H1 (cell line): Measurements from ENCODE around the gene CCDC200. TPM values are rescaled to one million over a fixed set of nuclear protein-coding genes. Genes with fewer than 3 reads are reported as not detected.

ENCODE experiments used
- CREB1 ChIP-seq: IDR thresholded peaks from 2 replicates; pipeline ENCODE4 v1.6.1; 2012; ENCODE audit warnings: inconsistent platforms
- SP2 ChIP-seq: IDR thresholded peaks from 2 replicates; pipeline ENCODE4 v1.6.1; 2012; ENCODE audit warnings: mild to moderate bottlenecking, low read length, inconsistent platforms
- TAF1 ChIP-seq: IDR thresholded peaks from 2 replicates; pipeline ENCODE4 v1.6.1; 2011; ENCODE audit warnings: mild to moderate bottlenecking, low read depth, low read length
- polyA plus RNA-seq, 7 experiments: library from polyadenylated mRNA; depleted of rRNA in 3 of 7; stranded (reverse) in 5 of 7; unstranded in 2 of 7; fragments of >200 nt in 5 of 7; fragments of 200-250 nt in 2 of 7; gene quantifications; 1 replicate in 5 of 7; 2 replicates in 1 of 7; 4 replicates in 1 of 7; pipeline versions ENCODE4 v1.2.1 to v1.2.3, GENCODE V29; 2011 to 2013; ENCODE audit warnings: missing spikeins in 2 of 7, mixed read lengths in 2 of 7
- total RNA-seq: library from RNA; stranded (reverse); fragmentation: NEBNext Ultra II Directional; extraction: Animal tissue kit (Norgen Biotek cat#: 25700); gene quantifications from 2 replicates; pipeline ENCODE4 v1.2.1, GENCODE V29; 2021
- TF ChIP-seq, protein P1 (sequence below): IDR thresholded peaks from 2 replicates; pipeline ENCODE4 v1.6.1; 2011; ENCODE audit warnings: low read depth, mild to moderate bottlenecking, low read length; ENCODE audit not compliant: insufficient read depth

Gene CCDC200
- total and polyA plus RNA-seq, 2 of the 8 experiments (the other 6 are each of a cell fraction or from before 2014, with no cell fraction given) = 0.11 TPM; not detected in 1

DNA sequence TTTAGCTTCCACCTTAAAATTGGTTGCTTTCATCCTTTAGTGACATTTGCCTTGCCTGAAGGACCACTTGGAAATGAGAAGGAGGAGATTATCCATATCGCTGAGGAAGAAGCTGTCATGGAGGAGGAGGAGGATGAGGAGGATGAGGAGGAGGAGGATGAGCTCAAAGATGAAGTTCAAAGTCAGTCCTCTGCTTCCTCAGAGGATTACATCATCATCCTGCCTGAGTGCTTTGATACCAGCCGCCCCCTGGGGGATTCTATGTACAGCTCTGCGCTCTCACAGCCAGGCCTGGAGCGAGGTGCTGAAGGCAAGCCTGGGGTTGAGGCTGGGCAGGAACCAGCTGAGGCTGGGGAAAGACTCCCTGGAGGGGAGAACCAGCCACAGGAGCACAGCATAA is 28.3 kb downstream of the CCDC200 start (continued):
- TF ChIP-seq, protein P1, sequence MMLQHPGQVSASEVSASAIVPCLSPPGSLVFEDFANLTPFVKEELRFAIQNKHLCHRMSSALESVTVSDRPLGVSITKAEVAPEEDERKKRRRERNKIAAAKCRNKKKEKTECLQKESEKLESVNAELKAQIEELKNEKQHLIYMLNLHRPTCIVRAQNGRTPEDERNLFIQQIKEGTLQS = no peak
- TF ChIP-seq CREB1 (no peak), TAF1 (no peak), SP2 (no peak)
